Neuron (in vitro differentiated cells): ENCODE data around the gene COL9A3.

ENCODE experiments used
- H2AFZ ChIP-seq: one replicate; pipeline ENCODE4 v1.6.1; 2013; ENCODE audit warnings: low read depth, mild to moderate bottlenecking, inconsistent platforms, low read length, moderate library complexity
- H3K27me3 ChIP-seq: one replicate; pipeline ENCODE4 v1.6.1; 2013; ENCODE audit warnings: low read length; ENCODE audit not compliant: insufficient read depth
- H3K36me3 ChIP-seq: one replicate; pipeline ENCODE4 v1.6.1; 2013; ENCODE audit warnings: low read length; ENCODE audit not compliant: insufficient read depth
- H3K4me1 ChIP-seq: one replicate; pipeline ENCODE4 v1.6.1; 2013; ENCODE audit warnings: low read length; ENCODE audit not compliant: insufficient read depth
- H3K4me3 ChIP-seq: 2 replicates; pipeline ENCODE4 v1.5.1; 2013; ENCODE audit warnings: mild to moderate bottlenecking, low read length, moderate library complexity
- H3K9me3 ChIP-seq: one replicate; pipeline ENCODE4 v1.6.1; 2013; ENCODE audit warnings: low read length

COL9A3 gene

DNA sequence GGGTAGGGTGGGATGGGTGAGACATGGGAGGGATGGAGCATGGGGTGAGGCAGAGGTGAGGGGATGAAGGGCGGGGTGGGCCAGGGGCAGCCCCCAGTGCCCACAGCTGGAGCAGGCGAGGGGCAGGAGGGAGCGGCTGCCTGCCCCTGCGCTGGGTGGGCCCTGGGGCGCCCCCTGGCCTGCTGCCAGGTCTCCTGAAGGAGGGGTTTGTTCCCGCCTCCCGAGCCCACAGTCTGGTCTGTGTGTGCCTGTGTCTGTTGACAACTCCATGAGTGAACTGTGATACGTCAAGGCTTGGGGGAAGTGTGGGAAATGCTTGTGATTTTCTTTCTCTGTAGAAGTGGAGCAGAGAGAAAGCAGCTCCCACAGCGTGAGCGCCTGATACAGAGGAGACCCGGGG lies 31.5 kb upstream of the COL9A3 start:
- no peaks in the 10 kb centered on the region for H3K9me3 ChIP-seq
- no peaks in the 10 kb centered on the region for H3K4me1 ChIP-seq
- H3K27me3 ChIP-seq = no peaks in the 10 kb centered on the region
- H3K4me3 ChIP-seq = no peak overlapping the region
- H3K36me3 ChIP-seq = no peaks in the 10 kb centered on the region
- H2AFZ ChIP-seq = no peak overlapping the region

GRCh38 chr20:62786157-62786556 lies 30.7 kb upstream of the COL9A3 start:
- H3K4me1 ChIP-seq = peaks cover under 1% of the 10 kb centered on the region
- no peaks in the 10 kb centered on the region for H3K27me3 ChIP-seq
- H2AFZ ChIP-seq = no peak overlapping the region
- no peaks in the 10 kb centered on the region for H3K36me3 ChIP-seq
- H3K4me3 ChIP-seq = no peak overlapping the region
- H3K9me3 ChIP-seq = no peaks in the 10 kb centered on the region

DNA sequence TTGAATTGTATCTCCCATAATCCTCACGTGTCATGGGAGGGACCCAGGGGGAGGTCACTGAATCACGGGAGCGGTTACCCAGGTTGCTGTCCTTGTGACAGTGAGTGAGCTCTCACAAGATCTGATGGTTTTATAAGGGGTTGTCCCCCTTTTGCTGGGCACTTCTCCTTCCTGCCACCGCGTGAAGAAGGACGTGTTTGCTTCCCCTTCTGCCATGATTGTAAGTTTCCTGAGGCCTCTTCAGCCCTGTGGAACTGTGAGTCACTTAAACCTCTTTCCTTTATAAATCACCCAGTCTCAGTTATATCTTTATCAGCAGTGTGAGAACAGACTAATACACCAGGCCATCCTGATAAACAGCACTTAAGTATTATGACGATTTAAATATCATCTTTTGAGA lies 29.5 kb upstream of the COL9A3 start:
- Histone ChIP-seq H2AFZ (no peak overlapping the region), H3K27me3 (no peaks in the 10 kb centered on the region), H3K9me3 (no peaks in the 10 kb centered on the region), H3K4me1 (peaks cover 1% of the 10 kb centered on the region), H3K36me3 (no peaks in the 10 kb centered on the region), H3K4me3 (no peak overlapping the region)

DNA sequence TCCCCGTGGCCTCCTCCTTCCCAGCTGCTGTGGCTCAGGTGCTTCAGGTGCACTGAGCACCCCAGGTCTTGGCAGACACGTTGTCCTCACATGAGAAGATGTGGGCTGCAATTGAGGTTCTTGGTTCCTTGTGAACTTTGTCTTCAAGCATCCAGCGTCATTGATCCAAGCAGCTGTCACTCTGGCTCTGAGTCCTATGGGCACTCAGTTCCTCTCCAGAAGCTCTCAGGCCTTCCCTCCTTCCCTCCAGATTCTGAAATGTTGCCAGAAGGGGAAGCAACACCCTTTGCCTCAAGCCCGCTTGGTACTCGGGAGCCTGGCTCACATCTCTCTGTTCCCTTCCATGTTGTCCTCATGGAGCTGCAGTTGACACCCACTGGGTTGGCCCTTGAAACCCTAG lies 29.0 kb upstream of the COL9A3 start:
- no peaks in the 10 kb centered on the region for H3K36me3 ChIP-seq

GRCh38 chr20:62788607-62789006 lies 28.2 kb upstream of the COL9A3 start:
- H3K4me1 ChIP-seq = peaks cover 1% of the 10 kb centered on the region
- no peaks in the 10 kb centered on the region for H3K9me3 ChIP-seq

More for the DNA sequence above, 29.0 kb upstream of the COL9A3 start:
- H3K4me1 ChIP-seq = peaks cover 1% of the 10 kb centered on the region
- H3K9me3 ChIP-seq = no peaks in the 10 kb centered on the region
- peaks cover under 1% of the 10 kb centered on the region for H3K27me3 ChIP-seq
- H3K4me3 ChIP-seq = no peak overlapping the region
- H2AFZ ChIP-seq = no peak overlapping the region

DNA sequence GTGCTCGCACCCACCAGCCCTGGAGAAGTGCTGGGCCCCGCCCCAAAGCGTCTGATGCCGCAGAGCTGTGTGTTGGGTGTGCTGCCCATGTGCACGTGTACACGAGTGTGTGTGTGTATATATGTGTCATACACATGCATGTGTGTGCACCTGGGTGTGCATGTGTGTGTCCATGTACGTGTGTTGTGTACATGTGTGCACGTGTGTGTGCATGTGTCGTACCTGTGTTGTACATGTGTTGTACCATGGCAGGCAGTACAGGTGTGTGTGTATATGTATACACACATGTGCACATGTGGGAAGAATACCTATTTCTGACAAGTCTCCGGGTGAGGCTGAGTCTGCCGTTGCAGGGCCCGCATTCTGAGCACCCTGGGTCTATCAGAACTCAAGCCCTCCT lies 26.8 kb upstream of the COL9A3 start:
- Histone ChIP-seq H2AFZ (no peak overlapping the region), H3K27me3 (peaks cover 4% of the 10 kb centered on the region), H3K4me3 (no peak overlapping the region), H3K4me1 (peaks cover 9% of the 10 kb centered on the region), H3K36me3 (no peaks in the 10 kb centered on the region), H3K9me3 (no peaks in the 10 kb centered on the region)

More at GRCh38 chr20:62788607-62789006, 28.2 kb upstream of the COL9A3 start:
- Histone ChIP-seq H3K4me3 (no peak overlapping the region), H3K27me3 (peaks cover 4% of the 10 kb centered on the region), H3K36me3 (no peaks in the 10 kb centered on the region), H2AFZ (no peak overlapping the region)

- Histone ChIP-seq H3K9me3 (no peaks in the 10 kb centered on the region), H3K27me3 (peaks cover 4% of the 10 kb centered on the region), H3K36me3 (no peaks in the 10 kb centered on the region), H2AFZ (no peak overlapping the region), H3K4me3 (no peak overlapping the region), H3K4me1 (peaks cover 13% of the 10 kb centered on the region)
Observed at GRCh38 chr20:62791301-62792181, 25.3 kb upstream of the COL9A3 start.

DNA sequence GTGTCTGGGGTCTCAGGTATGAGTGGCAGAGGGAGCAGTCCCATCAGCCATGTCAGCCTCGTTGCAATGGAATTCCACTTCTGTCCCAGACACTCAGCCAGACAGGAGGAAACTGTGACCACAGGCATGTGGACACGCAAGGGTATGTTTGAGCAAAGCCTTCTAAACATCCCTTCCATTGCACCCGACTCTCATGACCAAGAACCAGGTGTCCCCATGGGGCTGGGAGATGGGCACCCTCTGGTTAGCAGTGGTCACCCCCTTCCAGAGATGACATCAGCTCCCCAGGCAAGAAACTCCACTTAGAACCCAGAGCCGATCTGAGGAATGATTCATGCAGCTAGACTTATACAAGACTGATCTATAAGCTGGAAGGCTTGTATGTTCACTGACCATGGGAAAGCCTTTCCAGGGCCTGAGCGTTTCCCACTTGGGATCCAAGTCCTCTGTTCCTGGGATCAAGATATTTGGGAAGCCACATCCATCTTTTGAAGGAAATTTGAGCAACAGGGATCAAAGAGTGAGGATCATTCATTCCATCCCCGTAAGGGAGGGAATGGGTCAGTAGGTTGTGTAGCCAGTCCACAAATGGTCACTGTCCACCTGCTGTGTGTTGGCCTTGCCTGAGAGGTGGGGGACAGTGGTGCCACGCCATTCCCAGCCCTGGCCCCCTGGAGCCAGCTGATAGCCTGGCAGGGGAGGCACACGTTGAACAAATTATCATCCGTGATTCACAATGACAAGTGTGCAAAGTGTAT lies 24.5 kb upstream of the COL9A3 start:
- no peak overlapping the region for H2AFZ ChIP-seq
- H3K9me3 ChIP-seq = no peaks in the 10 kb centered on the region
- H3K4me1 ChIP-seq = peaks cover 19% of the 10 kb centered on the region
- no peak overlapping the region for H3K4me3 ChIP-seq
- peaks cover 4% of the 10 kb centered on the region for H3K27me3 ChIP-seq
- H3K36me3 ChIP-seq = no peaks in the 10 kb centered on the region

DNA sequence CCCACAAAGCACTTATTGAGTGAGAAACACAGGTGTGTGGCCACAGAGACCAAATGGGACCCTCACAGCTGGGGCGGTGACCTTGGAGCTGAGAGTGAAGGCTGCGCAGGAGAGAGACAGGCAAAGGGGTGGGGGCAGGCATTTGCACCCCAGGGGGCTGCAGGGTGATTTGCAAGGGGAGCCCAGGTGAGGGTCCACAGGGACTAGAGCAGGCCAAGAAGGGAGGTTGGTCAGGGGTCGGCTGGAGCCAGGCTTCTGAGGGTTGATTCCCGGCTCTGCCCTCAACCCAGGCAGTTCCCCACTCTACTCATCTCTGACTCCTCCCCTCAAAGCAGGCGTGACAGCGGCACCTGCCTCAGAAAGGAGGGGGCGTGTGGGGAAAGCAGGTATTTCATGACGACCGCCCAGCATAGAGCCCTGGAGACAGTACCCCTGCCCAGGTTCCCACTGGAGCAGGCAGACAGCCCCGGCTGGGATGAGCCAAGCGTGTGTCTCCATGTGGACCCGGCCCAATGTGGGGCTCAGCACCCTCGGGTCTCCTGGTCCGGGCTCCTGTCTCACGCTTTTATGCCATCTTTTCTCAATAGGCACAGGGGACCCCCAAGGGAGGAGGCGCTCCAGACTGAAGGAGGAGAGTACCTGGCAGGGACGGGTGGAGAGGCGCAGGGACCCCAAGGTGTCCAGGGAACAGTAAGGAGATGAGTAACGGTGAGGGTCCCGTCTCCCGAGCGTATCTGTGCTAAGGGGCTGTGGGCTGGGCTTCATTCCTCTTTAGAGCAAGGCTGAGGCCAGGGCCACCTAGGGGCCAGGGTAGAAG lies 23.7 kb upstream of the COL9A3 start:
- Histone ChIP-seq H3K36me3 (peaks cover 6% of the 10 kb centered on the region), H3K4me3 (no peak overlapping the region), H2AFZ (no peak overlapping the region), H3K27me3 (peaks cover 4% of the 10 kb centered on the region), H3K4me1 (peaks cover 23% of the 10 kb centered on the region), H3K9me3 (no peaks in the 10 kb centered on the region)

GRCh38 chr20:62793757-62794006 lies 23.2 kb upstream of the COL9A3 start:
- peaks cover 23% of the 10 kb centered on the region for H3K4me1 ChIP-seq
- H3K9me3 ChIP-seq = no peaks in the 10 kb centered on the region
- peak overlapping the region; percentile 36 for H3K4me3 ChIP-seq
- H3K27me3 ChIP-seq = peaks cover 4% of the 10 kb centered on the region
- H3K36me3 ChIP-seq = peaks cover 11% of the 10 kb centered on the region
- H2AFZ ChIP-seq = peak overlapping the region; percentile 52

GRCh38 chr20:62794007-62794724 lies 22.7 kb upstream of the COL9A3 start:
- Histone ChIP-seq H3K27me3 (peaks cover 4% of the 10 kb centered on the region), H3K4me3 (peak overlapping the region; percentile 58), H3K4me1 (peaks cover 23% of the 10 kb centered on the region), H3K9me3 (no peaks in the 10 kb centered on the region), H2AFZ (peak overlapping the region; percentile 82), H3K36me3 (peaks cover 16% of the 10 kb centered on the region)

DNA sequence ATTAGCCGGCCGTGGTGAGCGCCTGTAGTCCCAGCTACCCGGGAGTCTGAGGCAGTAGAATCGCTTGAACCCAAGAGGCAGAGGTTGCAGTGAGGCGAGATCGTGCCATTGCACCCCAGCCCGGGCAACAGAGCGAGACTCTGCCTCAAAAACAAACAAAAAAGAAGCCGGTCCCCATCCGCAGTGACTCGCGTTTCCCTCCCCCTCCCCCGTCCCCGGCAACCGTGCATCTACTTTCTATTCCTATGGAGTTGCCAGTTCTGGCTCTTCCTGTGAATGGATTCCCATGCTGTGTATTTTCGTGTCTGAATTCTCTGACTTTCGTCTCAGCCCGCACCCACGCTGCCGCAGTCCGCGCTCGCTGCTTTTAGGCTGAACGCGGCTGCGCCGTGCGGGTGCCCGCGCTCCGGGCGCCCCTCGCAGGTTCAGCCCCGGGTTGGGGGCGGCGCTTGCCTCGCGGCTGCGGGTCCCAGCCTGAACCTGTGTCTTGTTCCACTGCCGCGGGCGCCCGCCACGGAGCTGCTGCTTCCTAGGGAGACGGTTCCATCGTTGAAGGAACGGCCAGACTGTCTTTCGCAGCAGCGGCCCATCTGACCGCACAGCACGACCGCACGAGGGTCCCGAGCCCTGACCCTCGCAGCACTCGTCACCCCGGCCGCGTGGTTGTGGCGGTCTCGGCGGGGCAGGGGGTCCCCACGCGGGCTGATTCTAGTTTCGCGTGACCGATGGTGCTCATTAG lies 21.7 kb upstream of the COL9A3 start:
- Histone ChIP-seq H3K4me3 (peak overlapping the region; percentile 58), H2AFZ (peak overlapping the region; percentile 82), H3K4me1 (peaks cover 23% of the 10 kb centered on the region), H3K27me3 (peaks cover 4% of the 10 kb centered on the region), H3K36me3 (peaks cover 26% of the 10 kb centered on the region), H3K9me3 (no peaks in the 10 kb centered on the region)
